ENCODE measurements around the gene GDI1.

Gene GDI1

GRCh38 chrX:154484255-154485149 is 47.5 kb downstream of the GDI1 start:
- CTCF ChIA-PET: interaction anchor here (0.8 to 1.4 kb wide), 2 partner anchors 86 to 111 kb away, joined by 3 read pairs; no protein-coding TSS in a partner anchor
- TF ChIP-seq KLF10 (tag by site-specific recombination; IDR thresholded peaks at IDR 0.05): no peak
- no peak for TF ChIP-seq ZNF366 (tag by site-specific recombination; conservative IDR thresholded peaks at IDR 0.05)
- no peak for TF ChIP-seq ZNF202 (tag by site-specific recombination; IDR thresholded peaks at IDR 0.05; ENCODE audit: borderline replicate concordance)
- TF ChIP-seq ZSCAN5A (tag by site-specific recombination; IDR thresholded peaks at IDR 0.05): no peak
- TF ChIP-seq ZNF133 (tag by site-specific recombination; IDR thresholded peaks at IDR 0.05): no peak
- peak; percentile 73 for TF ChIP-seq GLIS1 (tag by site-specific recombination; IDR thresholded peaks at IDR 0.05)
- TF ChIP-seq GLIS2 (tag by site-specific recombination; IDR thresholded peaks at IDR 0.05): peak; percentile 65
- no peak for TF ChIP-seq ZNF423 (tag by site-specific recombination; IDR thresholded peaks at IDR 0.05)
- no peak for TF ChIP-seq ZNF175 (tag by site-specific recombination; IDR thresholded peaks at IDR 0.05)
- no peak for TF ChIP-seq ZNF280C (tag by site-specific recombination; IDR thresholded peaks at IDR 0.05)
- TF ChIP-seq ZNF335 (tag by site-specific recombination; conservative IDR thresholded peaks at IDR 0.05): no peak
- Histone ChIP-seq H3K27ac (ENCODE audit: extremely low read depth, low read depth, low read length) (no peak overlapping the region), H3K9me3 (ENCODE audit: control insufficient read depth, insufficient read depth, low read depth, low read length) (no peaks in the 10 kb centered on the region), H3K36me3 (ENCODE audit: control insufficient read depth in 2 of 2, insufficient read depth in 1 of 2, low read length in 2 of 2) (peaks cover 0 to 38% of the 10 kb centered on the region in 2 experiments; a peak in 1 of 3 replicates), H3K4me1 (ENCODE audit: control insufficient read depth, insufficient read depth, low read length) (no peaks in the 10 kb centered on the region; the same call in 1 of the 2 replicates), H3K4me3 (ENCODE audit: low read depth, low read length) (no peak overlapping the region)
- POLR2A ChIA-PET: interaction anchor here (0.6 to 3.1 kb wide), 3 partner anchors 10 to 86 kb away, joined by 5 to 10 read pairs (median 8); partner anchors contain the start of gene RPL10

DNA sequence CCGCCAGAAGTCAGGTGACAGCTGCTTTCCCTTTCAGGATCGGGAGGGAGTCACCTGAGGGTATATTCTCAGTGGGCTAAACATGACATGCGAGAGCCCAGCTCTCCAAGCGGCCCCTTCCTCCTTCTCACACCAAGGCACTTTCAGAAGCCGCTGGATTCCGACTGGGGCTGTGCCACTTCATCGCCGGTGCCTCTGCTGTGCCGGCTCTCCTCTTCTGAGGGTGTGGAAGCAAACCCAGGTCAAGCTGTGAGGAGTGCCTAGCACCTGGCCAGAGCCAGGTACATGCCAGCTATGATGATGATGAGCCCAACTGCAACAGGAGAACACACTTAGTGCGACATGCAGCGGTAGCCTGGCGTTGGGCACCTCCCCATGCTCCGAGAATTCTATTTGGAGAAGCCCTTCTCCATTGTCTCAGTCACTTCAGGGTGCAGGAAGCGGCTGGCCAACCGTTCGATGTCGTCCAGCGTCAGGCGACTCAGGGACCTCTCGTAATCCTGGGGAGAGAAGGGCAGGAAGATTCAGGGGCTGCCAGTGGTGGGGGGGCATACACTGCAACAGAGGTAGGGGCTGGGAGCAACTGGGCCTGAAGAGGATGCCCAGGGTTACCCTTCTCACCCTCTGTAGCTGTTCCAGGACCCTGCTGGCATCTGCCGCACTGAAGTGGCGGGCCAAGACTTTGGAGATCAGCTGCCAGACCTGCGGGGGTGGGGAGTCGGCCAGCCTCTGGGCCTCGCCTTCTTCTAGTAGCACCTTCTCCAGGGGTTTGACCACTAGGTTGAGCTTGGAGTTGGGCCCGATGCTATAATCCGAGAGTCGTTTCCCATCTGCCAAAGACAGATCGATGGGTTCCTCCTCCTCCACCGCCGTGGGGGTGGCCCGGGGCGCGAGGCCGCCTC is 48.4 kb downstream of the GDI1 start:
- POLR2A ChIA-PET: interaction anchor here (0.6 to 3.1 kb wide), 6 partner anchors 8 to 87 kb away, joined by 3 to 10 read pairs (median 6); partner anchors contain the start of gene RPL10
- Histone ChIP-seq H3K27ac (ENCODE audit: extremely low read depth, low read depth, low read length) (peak overlapping the region; percentile 94; the same call in 1 of the 2 replicates), H3K36me3 (ENCODE audit: control insufficient read depth in 2 of 2, insufficient read depth in 1 of 2, low read length in 2 of 2) (peaks cover 0 to 38% of the 10 kb centered on the region in 2 experiments; a peak in 1 of 3 replicates), H3K4me1 (ENCODE audit: control insufficient read depth, insufficient read depth, low read length) (no peaks in the 10 kb centered on the region; the same call in 1 of the 2 replicates), H3K4me3 (ENCODE audit: low read depth, low read length) (peak overlapping the region; percentile 55), H3K9me3 (ENCODE audit: control insufficient read depth, insufficient read depth, low read depth, low read length) (no peaks in the 10 kb centered on the region)
- CTCF ChIA-PET: interaction anchor here (0.5 to 1.4 kb wide), 4 partner anchors 16 to 112 kb away, joined by 3 to 4 read pairs (median 3); no protein-coding TSS in a partner anchor
- TF ChIP-seq ZNF501 (tag by site-specific recombination; IDR thresholded peaks at IDR 0.05) (no peak), ZNF629 (tag by site-specific recombination; IDR thresholded peaks at IDR 0.05) (no peak), ZNF449 (tag by site-specific recombination; IDR thresholded peaks at IDR 0.05) (peak; percentile 73), ZNF707 (tag by site-specific recombination; IDR thresholded peaks at IDR 0.05) (no peak), ZNF184 (tag by site-specific recombination; IDR thresholded peaks at IDR 0.05) (no peak), GLIS2 (tag by site-specific recombination; IDR thresholded peaks at IDR 0.05) (0 out of 2 replicates have a peak, but pooled peaks have one; percentile 39), ZNF223 (tag by site-specific recombination; IDR thresholded peaks at IDR 0.05) (no peak), ZNF558 (tag by site-specific recombination; IDR thresholded peaks at IDR 0.05) (no peak), ZBTB26 (tag by site-specific recombination; optimal IDR thresholded peaks at IDR 0.05) (peak; percentile 30)
- TF ChIP-seq, protein P1, sequence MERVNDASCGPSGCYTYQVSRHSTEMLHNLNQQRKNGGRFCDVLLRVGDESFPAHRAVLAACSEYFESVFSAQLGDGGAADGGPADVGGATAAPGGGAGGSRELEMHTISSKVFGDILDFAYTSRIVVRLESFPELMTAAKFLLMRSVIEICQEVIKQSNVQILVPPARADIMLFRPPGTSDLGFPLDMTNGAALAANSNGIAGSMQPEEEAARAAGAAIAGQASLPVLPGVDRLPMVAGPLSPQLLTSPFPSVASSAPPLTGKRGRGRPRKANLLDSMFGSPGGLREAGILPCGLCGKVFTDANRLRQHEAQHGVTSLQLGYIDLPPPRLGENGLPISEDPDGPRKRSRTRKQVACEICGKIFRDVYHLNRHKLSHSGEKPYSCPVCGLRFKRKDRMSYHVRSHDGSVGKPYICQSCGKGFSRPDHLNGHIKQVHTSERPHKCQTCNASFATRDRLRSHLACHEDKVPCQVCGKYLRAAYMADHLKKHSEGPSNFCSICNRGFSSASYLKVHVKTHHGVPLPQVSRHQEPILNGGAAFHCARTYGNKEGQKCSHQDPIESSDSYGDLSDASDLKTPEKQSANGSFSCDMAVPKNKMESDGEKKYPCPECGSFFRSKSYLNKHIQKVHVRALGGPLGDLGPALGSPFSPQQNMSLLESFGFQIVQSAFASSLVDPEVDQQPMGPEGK (tag by site-specific recombination; IDR thresholded peaks at IDR 0.05): peak; percentile 20; the same call in 1 of the 2 replicates
- TF ChIP-seq, protein P2, sequence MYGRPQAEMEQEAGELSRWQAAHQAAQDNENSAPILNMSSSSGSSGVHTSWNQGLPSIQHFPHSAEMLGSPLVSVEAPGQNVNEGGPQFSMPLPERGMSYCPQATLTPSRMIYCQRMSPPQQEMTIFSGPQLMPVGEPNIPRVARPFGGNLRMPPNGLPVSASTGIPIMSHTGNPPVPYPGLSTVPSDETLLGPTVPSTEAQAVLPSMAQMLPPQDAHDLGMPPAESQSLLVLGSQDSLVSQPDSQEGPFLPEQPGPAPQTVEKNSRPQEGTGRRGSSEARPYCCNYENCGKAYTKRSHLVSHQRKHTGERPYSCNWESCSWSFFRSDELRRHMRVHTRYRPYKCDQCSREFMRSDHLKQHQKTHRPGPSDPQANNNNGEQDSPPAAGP (tag by site-specific recombination; IDR thresholded peaks at IDR 0.05): no peak

Measured in HEK293 (cell line).